HCT116 (cell line): ENCODE data around the gene HPCAL4. TPM values are rescaled to one million over a fixed set of nuclear protein-coding genes. Genes with fewer than 3 reads are reported as not detected.

Experiments
- ATAC-seq: fragments of 200-7000 bp; cut with Tn5 transposase; 2 replicates; pipeline ENCODE4 v1.9.1; 2020; ENCODE audit warnings: mild to moderate bottlenecking, moderate library complexity
- BruUV-seq: library from RNA; stranded (reverse); fragments of 400-500 nt; replicated peaks from 2 replicates; lab custom pipeline; 2021; lab: Mats Ljungman, UMichigan
- CTCF ChIA-PET: fragments of 300-600 bp; sonication (Branson Sonifier 250); formaldehyde crosslinking; loops from one replicate; lab custom pipeline; 2021; ENCODE audit warnings: antibody characterized with exemption; lab: Charles Lee
- POLR2A ChIA-PET: fragments of 300-600, 350-600 bp; sonication (Branson Sonifier 250); formaldehyde crosslinking; loops from one replicate; lab custom pipeline; 2021; ENCODE audit warnings: antibody characterized with exemption; lab: Charles Lee
- RAD21 ChIA-PET, 2 experiments: fragments of 300-600 bp; sonication (Branson Sonifier 250); formaldehyde crosslinking; loops; one replicate each; lab custom pipeline; 2023; ENCODE audit warnings: low total read pairs in 2 of 2; ENCODE audit not compliant: uncharacterized antibody in 2 of 2, unreplicated experiment in 2 of 2, low non-redundant PET in 1 of 2; lab: Charles Lee
- DNase-seq: peaks from one replicate; pipeline ENCODE4 v3.0.0-alpha.2; 2010; ENCODE audit warnings: low read depth, low spot score
- H2AFZ ChIP-seq: fragments of 200-600 bp; shearing (Covaris generic), sonication (generic); 2 replicates; pipeline ENCODE4 v1.6.1; 2017; ENCODE audit warnings: low read depth, mixed run types, mixed read lengths, antibody characterized with exemption, low read length; ENCODE audit not compliant: poor library complexity, severe bottlenecking
- H3K27ac ChIP-seq: 2 replicates; pipeline ENCODE4 v1.5.1; 2012; ENCODE audit warnings: low read depth, low read length
- H3K27me3 ChIP-seq: fragments of 200-600 bp; sonication (generic); 2 replicates; pipeline ENCODE4 v1.6.1; 2016; ENCODE audit warnings: mixed run types, low read length, mixed read lengths; ENCODE audit not compliant: insufficient read depth
- H3K36me3 ChIP-seq, 2 experiments: fragments of 200-500 bp in 1 of 2; fragments of 200-600 bp in 1 of 2; sonication (Bioruptor generic) in 1 of 2; sonication (generic) in 1 of 2; 2 replicates each; pipeline versions ENCODE4 v1.5.1 to v1.6.1; 2014 to 2016; ENCODE audit warnings: low read length in 2 of 2, inconsistent platforms in 1 of 2, mixed read lengths in 1 of 2, mixed run types in 1 of 2; ENCODE audit not compliant: insufficient read depth in 2 of 2, control insufficient read depth in 1 of 2
- H3K4me1 ChIP-seq, 2 experiments: fragments of 200-600 bp in 1 of 2; sonication (generic) in 1 of 2; 2 replicates each; pipeline versions ENCODE4 v1.5.1 to v1.6.1; 2012 to 2017; ENCODE audit warnings: low read length in 2 of 2, inconsistent platforms in 1 of 2, mild to moderate bottlenecking in 1 of 2, mixed read lengths in 1 of 2, mixed run types in 1 of 2, moderate library complexity in 1 of 2; ENCODE audit not compliant: insufficient read depth in 2 of 2, control insufficient read depth in 1 of 2
- H3K4me2 ChIP-seq: fragments of 200-600 bp; sonication (generic); 2 replicates; pipeline ENCODE4 v1.6.1; 2017; ENCODE audit warnings: mixed run types, low read length, mixed read lengths
- H3K4me3 ChIP-seq, 2 experiments: fragments of 200-600 bp in 1 of 2; sonication (generic) in 1 of 2; replicated peaks in 1 of 2; 2 replicates each; pipeline ENCODE4 v1.5.1; 2011 to 2016; ENCODE audit warnings: low read length in 2 of 2, control low read depth in 1 of 2, low read depth in 1 of 2, mild to moderate bottlenecking in 1 of 2, mixed read lengths in 1 of 2, mixed run types in 1 of 2
- H3K79me2 ChIP-seq: fragments of 200-600 bp; sonication (generic); 2 replicates; pipeline ENCODE4 v1.6.1; 2017; ENCODE audit warnings: mild to moderate bottlenecking, mixed run types, low read length, moderate library complexity, mixed read lengths; ENCODE audit not compliant: insufficient read depth
- H3K9ac ChIP-seq: fragments of 200-600 bp; sonication (generic); 2 replicates; pipeline ENCODE4 v1.6.1; 2016; ENCODE audit warnings: low read length, mixed read lengths
- H3K9me2 ChIP-seq: fragments of 200-600 bp; sonication (generic), shearing (Covaris generic); 2 replicates; pipeline ENCODE4 v1.6.1; 2017; ENCODE audit warnings: mixed run types, mild to moderate bottlenecking, moderate library complexity; ENCODE audit not compliant: insufficient read depth
- H3K9me3 ChIP-seq, 2 experiments: fragments of 200-500 bp in 1 of 2; fragments of 200-600 bp in 1 of 2; sonication (Bioruptor generic) in 1 of 2; sonication (generic) in 1 of 2; 2 replicates each; pipeline ENCODE4 v1.6.1; 2014 to 2017; ENCODE audit warnings: low read length in 2 of 2, mixed read lengths in 2 of 2, inconsistent platforms in 1 of 2, low read depth in 1 of 2, mild to moderate bottlenecking in 1 of 2, mixed run types in 1 of 2, moderate library complexity in 1 of 2; ENCODE audit not compliant: control insufficient read depth in 1 of 2, insufficient read depth in 1 of 2
- H4K20me1 ChIP-seq: fragments of 200-600 bp; sonication (generic), shearing (Covaris generic); 2 replicates; pipeline ENCODE4 v1.6.1; 2017; ENCODE audit warnings: mixed run types, mild to moderate bottlenecking, moderate library complexity; ENCODE audit not compliant: insufficient read depth
- CBX3 ChIP-seq: IDR thresholded peaks from 2 replicates; pipeline ENCODE4 v1.6.1; 2012; ENCODE audit warnings: low read depth
- CEBPB ChIP-seq: IDR thresholded peaks from 2 replicates; pipeline ENCODE4 v1.6.1; 2012; ENCODE audit warnings: low read depth
- EGR1 ChIP-seq: IDR thresholded peaks from 2 replicates; pipeline ENCODE4 v1.6.1; 2012; ENCODE audit warnings: low read depth
- EZH2 ChIP-seq: fragments of 200-600 bp; sonication (generic); IDR thresholded peaks from 2 replicates; pipeline ENCODE4 v1.6.1; 2017; ENCODE audit warnings: antibody characterized with exemption, mixed run types
- JUND ChIP-seq: IDR thresholded peaks from 2 replicates; pipeline ENCODE4 v1.6.1; 2012
- SP1 ChIP-seq: IDR thresholded peaks from 2 replicates; pipeline ENCODE4 v1.6.1; 2012; ENCODE audit warnings: low read depth
- ZBTB33 ChIP-seq: IDR thresholded peaks from 2 replicates; pipeline ENCODE4 v1.6.1; 2011; ENCODE audit warnings: mild to moderate bottlenecking, low read length, moderate library complexity; ENCODE audit not compliant: insufficient replicate concordance; ENCODE audit errors: extremely low read depth
- ZNF274 ChIP-seq: fragments of 200-500 bp; sonication (Bioruptor generic); IDR thresholded peaks from 2 replicates; pipeline ENCODE4 v1.6.1; 2014; ENCODE audit warnings: mild to moderate bottlenecking, low read depth, low read length, inconsistent platforms
- intact Hi-C: fragments of 100-400 bp; cut with micrococcal nuclease; formaldehyde crosslinking; loops from 2 replicates; pipeline ENCODE4 v1.10.0; 2022
- total RNA-seq: library from RNA; stranded (reverse); gene quantifications from one replicate; pipeline ENCODE4 v1.2.1, GENCODE V29; 2021; ENCODE audit not compliant: unreplicated experiment

HPCAL4 gene
- total RNA-seq, 1 experiment from 2014 or later, result 5.2 TPM

GRCh38 chr1:39655578-39656268 is 35.5 kb downstream of the HPCAL4 start:
- no peak overlapping the region for H3K9ac ChIP-seq
- H4K20me1 ChIP-seq, result no peaks in the 10 kb centered on the region
- H3K9me2 ChIP-seq, result no peaks in the 10 kb centered on the region
- no peak overlapping the region for H3K27ac ChIP-seq
- ATAC-seq (no peak), DNase-seq (no peak)
- H3K4me3 ChIP-seq, result no peak overlapping the region
- no peak for TF ChIP-seq ZNF274
- no peak for TF ChIP-seq CEBPB
- no peak for TF ChIP-seq ZBTB33
- no peak for TF ChIP-seq CBX3
- TF ChIP-seq JUND, result no peak
- TF ChIP-seq EGR1, result no peak
- TF ChIP-seq EZH2, result no peak
- TF ChIP-seq SP1, result no peak
- peaks cover 0 to 19% of the 10 kb centered on the region in 2 experiments; a peak in 2 of 4 replicates for H3K4me1 ChIP-seq
- intact Hi-C loops, result loop anchor here (5.0 kb wide), 1 partner anchor 67 kb away; no protein-coding TSS in a partner anchor
- H3K36me3 ChIP-seq, result no peaks in the 10 kb centered on the region
- BruUV-seq, result no TSS peak
- ChIA-PET CTCF (interaction anchor here (0.9 to 3.9 kb wide), 2 partner anchors 13 to 49 kb away, joined by 3 to 38 read pairs; no protein-coding TSS in a partner anchor), RAD21 (interaction anchor here in 1 of 2 experiments (1.1 kb wide), 1 partner anchor 49 kb away, joined by 4 read pairs; no protein-coding TSS in a partner anchor), POLR2A (no interaction called here)
- H2AFZ ChIP-seq, result no peak overlapping the region
- H3K27me3 ChIP-seq, result no peaks in the 10 kb centered on the region
- H3K4me2 ChIP-seq, result no peak overlapping the region
- no peaks in the 10 kb centered on the region for H3K79me2 ChIP-seq
- H3K9me3 ChIP-seq, result no peaks in the 10 kb centered on the region
